Glutamatergic neuron (in vitro differentiated cells): ENCODE results near the gene WDR82. TPM values are rescaled to one million over a fixed set of nuclear protein-coding genes. Genes with fewer than 3 reads are reported as not detected.
A peak's percentile ranks its signal among the peaks of the same experiment; 100 is the strongest.

ENCODE experiments used
- DNase-seq: peaks from one replicate; pipeline ENCODE4 v3.0.0; 2022
- H3K27ac Mint-ChIP-seq: one replicate; pipeline ENCODE4 v1.8.0; 2020; ENCODE audit warnings: mild to moderate bottlenecking, mixed read lengths, inconsistent platforms; ENCODE audit not compliant: unreplicated experiment
- H3K27me3 Mint-ChIP-seq: one replicate; pipeline ENCODE4 v1.8.0; 2020; ENCODE audit warnings: mild to moderate bottlenecking, moderate library complexity, mixed read lengths, inconsistent platforms; ENCODE audit not compliant: unreplicated experiment
- H3K36me3 Mint-ChIP-seq: one replicate; pipeline ENCODE4 v1.8.0; 2020; ENCODE audit warnings: mild to moderate bottlenecking, mixed read lengths, inconsistent platforms; ENCODE audit not compliant: unreplicated experiment
- H3K4me1 Mint-ChIP-seq: one replicate; pipeline ENCODE4 v1.8.0; 2020; ENCODE audit warnings: mild to moderate bottlenecking, low read depth, mixed read lengths, inconsistent platforms; ENCODE audit not compliant: unreplicated experiment
- H3K4me3 Mint-ChIP-seq: one replicate; pipeline ENCODE4 v1.8.0; 2020; ENCODE audit warnings: mild to moderate bottlenecking, mixed read lengths, inconsistent platforms; ENCODE audit not compliant: unreplicated experiment
- H3K9me3 Mint-ChIP-seq: one replicate; pipeline ENCODE4 v1.8.0; 2020; ENCODE audit warnings: mild to moderate bottlenecking, moderate library complexity, mixed read lengths, inconsistent platforms; ENCODE audit not compliant: unreplicated experiment
- CTCF ChIP-seq: fragments of 200-600 bp; sonication (generic); IDR thresholded peaks from one replicate; pipeline ENCODE4 v1.5.0; 2021; ENCODE audit not compliant: partially characterized antibody, unreplicated experiment
- total RNA-seq: library from RNA; stranded (reverse); fragmentation: NEBNext Ultra II Directional; extraction: Animal tissue kit (Norgen Biotek cat#: 25700); gene quantifications from one replicate; pipeline ENCODE4 v1.2.1, GENCODE V29; 2021; ENCODE audit not compliant: unreplicated experiment

The WDR82 gene
- total RNA-seq, 1 donor from 2014 or later = 118 TPM

- H3K27me3 Mint-ChIP-seq = peaks cover 11% of the 10 kb centered on the region
- H3K36me3 Mint-ChIP-seq = no peaks in the 10 kb centered on the region
- no peak for DNase-seq
- peaks cover 2% of the 10 kb centered on the region for H3K9me3 Mint-ChIP-seq
- H3K27ac Mint-ChIP-seq = no peak overlapping the region
- no peak for TF ChIP-seq CTCF
- H3K4me3 Mint-ChIP-seq = no peak overlapping the region
- peaks cover 12% of the 10 kb centered on the region for H3K4me1 Mint-ChIP-seq
These were observed 45.3 kb downstream of the WDR82 start for GRCh38 chr3:52233108-52233591.

GRCh38 chr3:52232279-52233107 is 46.0 kb downstream of the WDR82 start:
- Mint-ChIP-seq H3K4me3 (peak overlapping the region; percentile 49), H3K9me3 (no peaks in the 10 kb centered on the region), H3K27ac (peak overlapping the region; percentile 92), H3K27me3 (peaks cover 11% of the 10 kb centered on the region), H3K36me3 (no peaks in the 10 kb centered on the region), H3K4me1 (peaks cover 12% of the 10 kb centered on the region)
- peak; percentile 14 for TF ChIP-seq CTCF
- no peak for DNase-seq

- TF ChIP-seq CTCF = peak; percentile 92
- Mint-ChIP-seq H3K27me3 (peaks cover 11% of the 10 kb centered on the region), H3K27ac (peak overlapping the region; percentile 92), H3K4me1 (peaks cover 14% of the 10 kb centered on the region), H3K4me3 (peak overlapping the region; percentile 63), H3K9me3 (peaks cover 2% of the 10 kb centered on the region), H3K36me3 (no peaks in the 10 kb centered on the region)
- DNase-seq = peak; percentile 79
These were observed 46.8 kb downstream of the WDR82 start for GRCh38 chr3:52231502-52232278.

GRCh38 chr3:52230889-52231499 is 47.5 kb downstream of the WDR82 start:
- H3K27ac Mint-ChIP-seq = no peak overlapping the region
- no peaks in the 10 kb centered on the region for H3K36me3 Mint-ChIP-seq
- H3K9me3 Mint-ChIP-seq = peaks cover 5% of the 10 kb centered on the region
- no peak overlapping the region for H3K4me3 Mint-ChIP-seq
- no peak for TF ChIP-seq CTCF
- H3K27me3 Mint-ChIP-seq = peaks cover 13% of the 10 kb centered on the region
- H3K4me1 Mint-ChIP-seq = peaks cover 16% of the 10 kb centered on the region
- DNase-seq = no peak
